Osteoblast (primary cell): ENCODE results near the gene MICU2. TPM values are rescaled to one million over a fixed set of nuclear protein-coding genes. Genes with fewer than 3 reads are reported as not detected.

Source experiments
- DNase-seq: peaks from one replicate; pipeline ENCODE4 v3.0.0; 2011; ENCODE audit warnings: low spot score, mixed read lengths; ENCODE audit not compliant: insufficient read length; ENCODE audit errors: missing footprints
- H2AFZ ChIP-seq: 2 replicates; pipeline ENCODE4 v1.6.0; 2011; ENCODE audit warnings: mild to moderate bottlenecking, low read length
- H3K27ac ChIP-seq: 2 replicates; pipeline ENCODE4 v1.5.1; 2011; ENCODE audit warnings: mild to moderate bottlenecking, low read depth, low read length, moderate library complexity
- H3K27me3 ChIP-seq: 2 replicates; pipeline ENCODE4 v1.6.0; 2012; ENCODE audit warnings: mild to moderate bottlenecking, control low read depth, inconsistent platforms, low read length, moderate library complexity; ENCODE audit not compliant: insufficient read depth
- H3K36me3 ChIP-seq: 2 replicates; pipeline ENCODE4 v1.5.1; 2011; ENCODE audit warnings: mild to moderate bottlenecking, low read length, control low read depth, moderate library complexity; ENCODE audit not compliant: insufficient read depth
- H3K4me1 ChIP-seq: 2 replicates; pipeline ENCODE4 v1.5.1; 2011; ENCODE audit warnings: mild to moderate bottlenecking, low read length, control low read depth, moderate library complexity; ENCODE audit not compliant: insufficient read depth
- H3K4me2 ChIP-seq: 2 replicates; pipeline ENCODE4 v1.6.0; 2011; ENCODE audit warnings: mild to moderate bottlenecking, low read length; ENCODE audit not compliant: insufficient read depth
- H3K4me3 ChIP-seq: fragments of 200-600 bp; sonication (generic); 3 replicates; pipeline ENCODE4 v1.5.1; 2012; ENCODE audit warnings: mild to moderate bottlenecking, low read length, inconsistent platforms; ENCODE audit not compliant: insufficient read depth
- H3K79me2 ChIP-seq: 2 replicates; pipeline ENCODE4 v1.6.0; 2012; ENCODE audit warnings: mild to moderate bottlenecking, low read length, control low read depth, inconsistent platforms; ENCODE audit not compliant: insufficient read depth
- H3K9me3 ChIP-seq: 2 replicates; pipeline ENCODE4 v1.5.1; 2011; ENCODE audit warnings: low read depth, low read length, control low read depth
- H4K20me1 ChIP-seq: 2 replicates; pipeline ENCODE4 v1.6.0; 2012; ENCODE audit warnings: mild to moderate bottlenecking, low read length, control low read depth; ENCODE audit not compliant: insufficient read depth
- total RNA-seq: library from RNA; depleted of rRNA; stranded (reverse); fragments of >200 nt; gene quantifications from 2 replicates; pipeline ENCODE4 v1.2.3, GENCODE V29; 2012
- TF ChIP-seq, protein P1 (sequence below): IDR thresholded peaks from 2 replicates; pipeline ENCODE4 v1.5.1; 2011; ENCODE audit warnings: mild to moderate bottlenecking, low read depth, low read length, moderate library complexity; ENCODE audit errors: extremely low read depth

MICU2 gene
- total RNA-seq, 1 donor = 46.0 TPM

GRCh38 chr13:21538753-21539152, 65.2 kb downstream of the MICU2 start:
- Histone ChIP-seq H3K4me3 (no peak overlapping the region), H3K4me2 (no peak overlapping the region), H3K36me3 (no peaks in the 10 kb centered on the region), H3K27me3 (no peaks in the 10 kb centered on the region), H2AFZ (no peak overlapping the region), H4K20me1 (no peaks in the 10 kb centered on the region), H3K27ac (no peak overlapping the region), H3K79me2 (peaks cover 7% of the 10 kb centered on the region), H3K4me1 (no peaks in the 10 kb centered on the region), H3K9me3 (no peaks in the 10 kb centered on the region)
- DNase-seq = no peak
- TF ChIP-seq, protein P1, sequence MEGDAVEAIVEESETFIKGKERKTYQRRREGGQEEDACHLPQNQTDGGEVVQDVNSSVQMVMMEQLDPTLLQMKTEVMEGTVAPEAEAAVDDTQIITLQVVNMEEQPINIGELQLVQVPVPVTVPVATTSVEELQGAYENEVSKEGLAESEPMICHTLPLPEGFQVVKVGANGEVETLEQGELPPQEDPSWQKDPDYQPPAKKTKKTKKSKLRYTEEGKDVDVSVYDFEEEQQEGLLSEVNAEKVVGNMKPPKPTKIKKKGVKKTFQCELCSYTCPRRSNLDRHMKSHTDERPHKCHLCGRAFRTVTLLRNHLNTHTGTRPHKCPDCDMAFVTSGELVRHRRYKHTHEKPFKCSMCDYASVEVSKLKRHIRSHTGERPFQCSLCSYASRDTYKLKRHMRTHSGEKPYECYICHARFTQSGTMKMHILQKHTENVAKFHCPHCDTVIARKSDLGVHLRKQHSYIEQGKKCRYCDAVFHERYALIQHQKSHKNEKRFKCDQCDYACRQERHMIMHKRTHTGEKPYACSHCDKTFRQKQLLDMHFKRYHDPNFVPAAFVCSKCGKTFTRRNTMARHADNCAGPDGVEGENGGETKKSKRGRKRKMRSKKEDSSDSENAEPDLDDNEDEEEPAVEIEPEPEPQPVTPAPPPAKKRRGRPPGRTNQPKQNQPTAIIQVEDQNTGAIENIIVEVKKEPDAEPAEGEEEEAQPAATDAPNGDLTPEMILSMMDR = no peak

- TF ChIP-seq, protein P1 = no peak
- DNase-seq = no peak
These were observed 65.7 kb downstream of the MICU2 start for GRCh38 chr13:21538280-21538679.

GRCh38 chr13:21537105-21537504, 66.9 kb downstream of the MICU2 start:
- H3K4me1 ChIP-seq = no peaks in the 10 kb centered on the region
- TF ChIP-seq, protein P1 = no peak
- H2AFZ ChIP-seq = no peak overlapping the region
- no peaks in the 10 kb centered on the region for H3K36me3 ChIP-seq
- peaks cover 2% of the 10 kb centered on the region for H3K79me2 ChIP-seq
- no peaks in the 10 kb centered on the region for H4K20me1 ChIP-seq
- no peak for DNase-seq
- H3K9me3 ChIP-seq = no peaks in the 10 kb centered on the region
- H3K4me3 ChIP-seq = no peak overlapping the region
- no peak overlapping the region for H3K27ac ChIP-seq
- H3K27me3 ChIP-seq = no peaks in the 10 kb centered on the region
- no peak overlapping the region for H3K4me2 ChIP-seq

More at GRCh38 chr13:21538280-21538679, 65.7 kb downstream of the MICU2 start:
- peaks cover 5% of the 10 kb centered on the region for H3K79me2 ChIP-seq
- no peaks in the 10 kb centered on the region for H3K36me3 ChIP-seq
- H3K27me3 ChIP-seq = no peaks in the 10 kb centered on the region
- no peak overlapping the region for H2AFZ ChIP-seq
- no peak overlapping the region for H3K27ac ChIP-seq
- no peaks in the 10 kb centered on the region for H3K4me1 ChIP-seq
- no peak overlapping the region for H3K4me2 ChIP-seq
- no peaks in the 10 kb centered on the region for H4K20me1 ChIP-seq
- no peak overlapping the region for H3K4me3 ChIP-seq
- H3K9me3 ChIP-seq = no peaks in the 10 kb centered on the region

DNA sequence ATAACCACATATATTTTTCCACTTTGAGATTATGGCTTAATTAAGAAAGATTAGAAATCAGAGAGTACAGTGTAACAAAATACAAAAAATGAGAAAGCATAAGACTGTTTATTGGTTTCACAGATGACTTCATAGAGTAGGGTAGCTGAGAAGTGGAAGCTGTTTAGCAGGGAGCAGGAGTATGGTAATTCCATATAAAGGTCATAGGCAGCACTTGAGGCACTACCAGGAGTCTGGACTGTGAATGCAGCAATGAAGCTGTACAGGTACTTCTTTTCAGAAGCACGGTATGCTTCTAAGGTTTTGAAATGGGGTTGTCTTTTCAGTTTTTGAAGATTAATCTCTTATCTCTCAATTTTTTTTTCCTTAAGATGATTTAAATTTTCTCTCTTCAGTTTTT, 69.2 kb downstream of the MICU2 start:
- Histone ChIP-seq H3K4me1 (no peaks in the 10 kb centered on the region), H3K27ac (no peak overlapping the region), H3K4me2 (no peak overlapping the region), H3K36me3 (no peaks in the 10 kb centered on the region), H3K27me3 (no peaks in the 10 kb centered on the region), H3K4me3 (no peak overlapping the region), H3K9me3 (no peaks in the 10 kb centered on the region), H4K20me1 (no peaks in the 10 kb centered on the region), H3K79me2 (no peaks in the 10 kb centered on the region), H2AFZ (no peak overlapping the region)
- no peak for DNase-seq
- TF ChIP-seq, protein P1 = no peak
